Measurements from ENCODE around the gene PHF13.

- TF ChIP-seq, protein P1, sequence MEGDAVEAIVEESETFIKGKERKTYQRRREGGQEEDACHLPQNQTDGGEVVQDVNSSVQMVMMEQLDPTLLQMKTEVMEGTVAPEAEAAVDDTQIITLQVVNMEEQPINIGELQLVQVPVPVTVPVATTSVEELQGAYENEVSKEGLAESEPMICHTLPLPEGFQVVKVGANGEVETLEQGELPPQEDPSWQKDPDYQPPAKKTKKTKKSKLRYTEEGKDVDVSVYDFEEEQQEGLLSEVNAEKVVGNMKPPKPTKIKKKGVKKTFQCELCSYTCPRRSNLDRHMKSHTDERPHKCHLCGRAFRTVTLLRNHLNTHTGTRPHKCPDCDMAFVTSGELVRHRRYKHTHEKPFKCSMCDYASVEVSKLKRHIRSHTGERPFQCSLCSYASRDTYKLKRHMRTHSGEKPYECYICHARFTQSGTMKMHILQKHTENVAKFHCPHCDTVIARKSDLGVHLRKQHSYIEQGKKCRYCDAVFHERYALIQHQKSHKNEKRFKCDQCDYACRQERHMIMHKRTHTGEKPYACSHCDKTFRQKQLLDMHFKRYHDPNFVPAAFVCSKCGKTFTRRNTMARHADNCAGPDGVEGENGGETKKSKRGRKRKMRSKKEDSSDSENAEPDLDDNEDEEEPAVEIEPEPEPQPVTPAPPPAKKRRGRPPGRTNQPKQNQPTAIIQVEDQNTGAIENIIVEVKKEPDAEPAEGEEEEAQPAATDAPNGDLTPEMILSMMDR (IDR thresholded peaks at IDR 0.05; ENCODE audit: low read length) = peak; percentile 66
- no peak for TF ChIP-seq EZH2 (IDR thresholded peaks at IDR 0.05; ENCODE audit: borderline replicate concordance, low read length)
These were observed 33.1 kb downstream of the PHF13 start for GRCh38 chr1:6646499-6647148.

All from OCI-LY1 (cell line).